SH-SY5Y (cell line): ENCODE data around the gene GRIK1.

Experiments
- GATA2 ChIP-seq: IDR thresholded peaks from 2 replicates; pipeline ENCODE4 v1.6.1; 2011; ENCODE audit warnings: mild to moderate bottlenecking, low read depth, low read length
- GATA3 ChIP-seq: IDR thresholded peaks from 2 replicates; pipeline ENCODE4 v1.6.1; 2011; ENCODE audit warnings: low read depth, mild to moderate bottlenecking, low read length, moderate library complexity

DNA sequence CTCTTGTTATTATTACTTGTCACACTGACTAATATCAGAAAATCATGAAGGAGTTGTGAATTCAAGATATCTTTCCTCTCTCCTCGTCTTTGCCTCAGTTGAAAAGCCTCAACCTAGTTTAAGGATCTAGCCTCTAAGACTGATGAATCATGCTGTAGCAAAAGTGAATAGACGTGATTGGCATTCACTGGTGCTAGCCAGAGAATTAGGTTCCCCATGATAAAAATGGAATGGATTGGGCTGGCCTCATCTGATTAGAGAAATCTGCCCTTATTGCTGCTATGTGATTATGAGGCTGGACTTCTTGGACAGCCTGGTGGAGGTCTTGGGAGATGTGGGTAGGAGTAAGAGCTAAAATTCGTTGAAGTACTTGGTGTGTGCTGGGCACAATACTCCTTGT lies 432.8 kb downstream of the GRIK1 start:
- no peak for TF ChIP-seq GATA2
- TF ChIP-seq GATA3: no peak
